NCI-H1417 (cell line): ENCODE data around the gene PDE9A.
A peak's percentile ranks its signal among the peaks of the same experiment; 100 is the strongest.
"Not testable (repeated sequence)": the region's sequence is repeated elsewhere in the genome, so short reads cannot be mapped to it uniquely, and the experiment has no call there.

Experiments
- DNase-seq, 3 experiments: peaks; one replicate each; lab custom pipeline; 2025; lab: John Stamatoyannopoulos, UW

The PDE9A gene

DNA sequence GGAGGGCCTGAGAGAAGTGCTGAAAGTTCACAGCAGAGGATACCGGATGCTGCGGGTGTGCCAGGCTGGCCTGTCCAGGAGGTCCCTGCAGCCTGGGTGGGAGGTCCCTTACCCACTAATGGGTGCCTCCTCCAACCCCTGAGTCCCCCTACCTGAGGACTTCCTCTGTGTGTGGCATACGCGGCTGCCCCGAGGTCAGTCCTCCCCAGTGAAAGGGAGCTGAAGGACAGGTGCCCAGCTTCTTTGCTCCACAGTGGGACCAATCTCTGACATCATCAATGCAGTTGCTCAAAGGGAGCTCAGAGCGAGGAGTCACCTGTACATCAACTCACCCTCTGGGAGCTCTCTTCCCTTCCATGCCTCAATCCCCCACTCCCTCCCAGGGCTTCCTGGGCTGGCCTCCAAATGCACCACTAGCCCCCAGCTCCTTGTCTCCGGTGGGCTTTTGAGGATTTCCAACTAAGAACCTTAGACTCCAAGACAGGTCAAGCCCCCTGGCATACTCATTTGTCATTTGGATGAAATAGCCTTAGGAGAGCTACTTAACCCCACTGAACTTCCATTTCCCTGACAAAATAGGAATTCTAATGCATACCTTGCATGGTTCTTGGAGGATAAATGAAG lies 53.9 kb downstream of the PDE9A start:
- DNase-seq = no peak

DNA sequence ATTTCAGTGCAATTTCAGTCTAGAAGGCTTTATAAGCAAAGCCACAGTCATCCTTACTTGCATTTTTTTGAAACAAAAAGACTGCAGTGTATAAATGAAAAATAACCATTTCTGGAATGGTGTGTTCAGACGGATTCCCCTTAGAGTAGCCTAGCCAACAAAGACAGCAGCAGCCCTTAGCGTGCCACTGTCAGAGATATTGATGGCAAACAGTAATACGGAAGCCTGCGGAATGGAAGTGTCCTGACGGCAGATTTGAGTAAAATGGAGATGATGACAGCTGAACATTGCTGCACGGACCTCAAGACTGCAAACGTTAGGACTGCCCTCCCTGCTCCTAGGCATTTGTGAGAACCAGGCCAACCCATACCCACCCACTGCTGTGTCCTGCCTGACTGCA lies 54.7 kb downstream of the PDE9A start:
- DNase-seq = no peak

DNA sequence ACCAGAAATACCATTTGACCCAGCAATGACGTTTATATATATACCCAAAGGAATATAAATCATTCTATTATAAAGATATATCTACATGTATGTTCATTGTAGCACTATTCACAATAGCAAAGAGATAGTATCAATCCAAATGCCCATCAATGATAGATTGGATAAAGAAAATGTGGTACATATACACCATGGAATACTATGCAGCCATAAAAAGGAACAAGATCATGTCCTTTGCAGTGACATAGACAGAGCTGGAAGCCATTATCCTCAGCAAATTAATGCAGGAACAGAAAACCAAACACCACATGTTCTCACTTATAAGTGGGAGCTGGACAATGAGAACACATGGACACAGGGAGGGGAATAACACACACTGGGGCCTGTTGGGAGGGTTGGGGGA lies 55.5 kb downstream of the PDE9A start:
- DNase-seq = not testable (repeated sequence)

DNA sequence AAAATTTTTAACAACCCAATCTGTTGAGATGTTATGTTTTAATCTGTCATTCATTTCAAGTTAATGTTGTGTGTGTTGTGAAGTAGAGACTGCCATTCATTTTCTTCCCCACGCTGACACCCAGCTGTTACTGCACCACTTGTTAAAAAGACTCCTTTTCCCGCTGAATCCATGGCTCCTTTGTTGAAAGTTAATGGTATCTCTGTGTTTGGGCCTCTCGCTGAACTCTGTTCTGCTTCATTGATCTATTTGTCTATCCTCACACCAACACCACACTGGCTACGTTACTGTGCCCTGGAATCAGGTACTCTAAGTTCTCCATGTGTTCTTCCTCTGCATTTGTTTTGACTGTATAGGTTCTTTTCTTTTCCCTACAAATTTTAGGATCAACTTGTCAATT lies 58.2 kb downstream of the PDE9A start:
- peak in 1 of 3 experiments; percentile 14 for DNase-seq

DNA sequence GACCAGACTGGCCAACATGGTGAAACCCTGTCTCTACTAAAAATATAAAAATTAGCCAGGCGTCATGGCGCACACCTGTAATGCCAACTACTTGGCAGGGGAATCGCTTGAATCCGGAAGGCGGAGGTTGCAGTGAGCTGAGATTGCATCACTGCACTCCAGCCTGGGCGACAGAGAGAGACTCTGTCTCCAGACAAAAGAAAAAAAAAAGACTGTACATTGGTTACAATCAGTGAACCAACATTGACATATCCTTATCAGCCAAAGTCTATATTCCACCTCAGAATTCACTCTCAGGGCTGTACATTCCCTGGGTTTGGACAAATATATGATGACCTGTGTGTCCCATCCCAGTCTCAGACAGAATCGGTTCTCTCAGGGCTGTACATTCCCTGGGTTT lies 62.0 kb downstream of the PDE9A start:
- DNase-seq = not testable (repeated sequence)

DNA sequence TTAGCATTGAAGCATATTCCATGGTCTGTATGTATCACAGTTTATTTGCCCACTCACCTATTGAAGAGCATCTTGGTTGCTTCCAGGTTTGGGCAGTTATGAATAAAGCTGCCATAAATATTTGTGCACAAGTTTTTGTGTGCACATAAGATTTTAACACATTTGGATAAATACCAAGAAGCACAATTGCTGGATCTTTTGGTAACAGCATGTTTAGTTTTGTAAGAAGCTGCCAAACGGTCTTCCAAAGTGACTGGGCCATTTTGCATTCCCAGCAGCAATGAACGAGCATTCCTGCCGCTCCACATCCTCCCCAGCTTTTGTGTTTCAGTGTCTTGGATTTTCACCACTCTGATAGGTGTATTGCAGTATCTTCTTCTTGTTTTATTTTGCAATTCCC lies 62.7 kb downstream of the PDE9A start:
- DNase-seq = no peak

DNA sequence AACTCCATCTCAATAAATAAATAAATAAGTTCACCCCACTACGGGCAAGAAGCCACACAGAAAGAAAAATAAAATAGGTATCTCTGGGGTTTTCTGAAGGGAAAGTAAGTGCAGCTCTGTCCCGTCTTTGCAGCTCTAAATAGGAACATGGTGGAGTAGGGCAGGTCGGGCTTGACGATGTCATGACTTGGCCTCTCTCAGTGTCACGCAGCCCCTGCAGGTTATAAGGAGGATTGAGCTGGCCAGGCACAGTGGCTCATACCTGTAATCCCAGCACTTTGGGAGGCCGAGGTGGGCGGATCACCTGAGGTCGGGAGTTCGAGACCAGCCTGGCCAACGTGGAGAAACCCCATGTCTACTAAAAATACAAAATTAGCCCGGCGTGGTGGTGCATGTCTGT lies 67.1 kb downstream of the PDE9A start:
- not testable (repeated sequence) for DNase-seq

DNA sequence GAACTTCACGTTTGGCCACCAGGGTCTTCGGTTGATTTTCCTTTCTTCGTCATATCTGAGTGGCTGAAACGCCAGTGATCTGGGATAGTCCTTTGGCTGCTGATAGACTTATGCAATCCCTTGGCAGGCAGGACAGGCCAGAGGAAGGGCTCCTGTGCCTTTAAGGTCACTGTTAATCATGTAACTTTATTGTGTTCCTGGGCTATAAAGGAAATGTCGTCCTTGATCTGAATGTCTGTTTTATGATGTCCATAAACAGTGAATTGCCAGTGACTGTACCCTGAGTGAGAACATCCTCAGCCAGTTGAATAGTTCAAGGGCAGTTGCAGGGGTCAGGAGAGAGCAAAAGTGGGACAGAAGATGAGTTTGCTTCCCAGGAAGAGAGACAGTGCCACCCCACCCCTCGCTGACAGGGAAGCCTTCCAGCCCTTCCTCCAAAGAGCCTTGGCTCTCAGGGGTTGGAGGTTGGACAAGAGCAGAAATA lies 68.0 kb downstream of the PDE9A start:
- DNase-seq = no peak

DNA sequence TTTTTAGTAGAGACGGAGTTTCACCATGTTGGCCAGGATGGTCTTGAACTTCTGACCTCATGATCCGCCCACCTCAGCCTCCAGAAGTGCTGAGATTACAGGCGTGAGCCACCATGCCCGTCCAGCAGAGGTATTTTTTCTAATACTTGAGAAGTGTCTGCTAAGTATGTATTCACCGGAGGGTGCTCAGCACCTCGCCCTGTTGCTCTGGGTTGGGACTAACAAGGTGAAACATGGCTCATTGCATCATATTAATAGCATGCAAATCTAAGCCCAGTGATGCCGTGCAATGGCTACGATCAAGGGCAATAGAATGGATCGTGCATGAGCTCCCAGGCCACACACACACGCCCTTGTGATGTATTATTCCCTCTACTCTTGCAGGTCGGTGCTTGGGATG lies 68.7 kb downstream of the PDE9A start:
- no peak for DNase-seq

DNA sequence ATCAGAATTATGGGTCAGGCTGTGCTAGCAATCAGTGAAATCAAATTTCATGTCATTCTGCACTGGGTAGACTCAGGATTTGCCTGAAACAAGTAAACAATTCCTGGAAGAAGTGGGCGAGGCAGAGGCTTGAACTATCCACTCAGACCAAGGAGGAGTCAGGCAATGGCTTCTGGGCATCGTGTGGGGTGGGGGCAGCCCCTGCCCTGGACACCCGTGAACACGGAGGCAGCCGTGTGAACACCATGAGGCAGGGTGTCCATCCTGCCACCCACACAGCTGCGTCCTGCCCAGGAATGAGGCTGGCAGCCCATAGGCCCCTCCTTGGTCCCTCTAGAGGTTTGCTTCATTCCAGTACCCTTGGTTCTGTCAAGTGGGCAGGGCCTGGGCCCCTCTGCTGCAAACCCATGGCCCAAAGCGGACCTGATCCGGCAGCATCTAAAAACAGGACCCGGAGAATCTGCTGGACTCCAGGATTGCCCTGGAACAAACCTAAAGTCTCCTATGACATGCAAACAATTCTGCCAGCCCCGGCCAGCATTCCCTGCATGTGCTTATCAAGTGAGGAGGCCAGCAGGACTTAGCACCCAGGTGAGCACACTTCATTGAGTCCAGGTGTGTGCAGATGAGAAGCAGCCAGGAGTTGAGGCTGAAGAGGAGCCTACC lies 69.5 kb downstream of the PDE9A start:
- no peak for DNase-seq

DNA sequence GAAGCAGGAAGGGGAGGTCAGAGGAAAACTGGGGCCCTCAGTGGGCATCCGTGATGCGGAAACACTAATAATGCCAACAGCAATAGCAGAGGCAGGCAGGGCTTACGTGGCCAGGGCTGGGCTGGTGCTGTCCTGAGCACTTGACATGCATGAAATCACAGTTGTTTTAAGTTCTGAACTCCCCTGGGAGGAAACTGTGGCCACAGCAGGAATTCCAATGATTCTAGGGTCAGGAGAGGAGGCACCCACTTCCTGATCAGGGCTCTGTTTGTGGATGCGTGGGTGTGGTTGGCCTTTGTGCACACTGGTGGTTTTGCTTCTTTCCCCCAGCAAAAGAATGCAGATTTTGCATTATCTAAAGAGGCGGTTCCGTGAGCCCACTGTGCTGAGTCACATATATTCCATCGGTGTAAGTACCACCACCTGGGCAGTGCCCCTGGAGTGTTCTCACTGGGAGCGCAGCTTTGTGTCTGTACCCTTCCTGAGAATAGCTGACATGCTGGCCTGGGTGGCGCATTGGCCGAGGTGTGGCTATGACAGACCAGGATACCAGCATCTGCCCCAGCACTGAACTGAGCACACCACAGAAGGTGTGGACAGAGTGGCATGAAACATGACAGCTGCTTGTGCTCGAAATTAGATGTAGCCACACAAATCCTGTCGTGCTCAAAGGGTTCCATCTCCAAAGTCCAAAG lies 71.0 kb downstream of the PDE9A start:
- DNase-seq = no peak

DNA sequence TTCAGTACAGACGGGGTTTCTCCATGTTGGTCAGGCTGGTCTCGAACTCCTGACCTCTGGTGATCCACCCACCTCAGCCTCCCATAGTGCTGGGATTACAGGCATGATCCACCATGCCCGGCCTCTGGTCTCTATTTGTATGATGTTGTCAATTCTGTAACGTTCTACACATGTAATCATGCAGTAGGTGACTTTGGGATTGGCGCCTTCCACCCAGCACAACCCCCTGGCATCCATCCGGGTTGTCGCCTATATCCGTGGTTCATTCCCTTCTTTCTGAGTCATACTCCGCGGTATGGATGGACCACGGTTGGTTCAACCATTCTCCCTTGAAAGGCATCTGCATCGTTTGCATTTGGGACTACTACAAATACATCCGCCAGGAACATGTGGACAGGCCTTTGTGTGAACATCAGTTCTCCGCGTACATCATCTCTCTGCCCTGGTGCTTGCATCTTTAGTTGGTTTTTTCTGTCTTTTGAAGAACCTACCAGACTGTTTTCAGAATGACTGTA lies 72.1 kb downstream of the PDE9A start:
- no peak for DNase-seq

DNA sequence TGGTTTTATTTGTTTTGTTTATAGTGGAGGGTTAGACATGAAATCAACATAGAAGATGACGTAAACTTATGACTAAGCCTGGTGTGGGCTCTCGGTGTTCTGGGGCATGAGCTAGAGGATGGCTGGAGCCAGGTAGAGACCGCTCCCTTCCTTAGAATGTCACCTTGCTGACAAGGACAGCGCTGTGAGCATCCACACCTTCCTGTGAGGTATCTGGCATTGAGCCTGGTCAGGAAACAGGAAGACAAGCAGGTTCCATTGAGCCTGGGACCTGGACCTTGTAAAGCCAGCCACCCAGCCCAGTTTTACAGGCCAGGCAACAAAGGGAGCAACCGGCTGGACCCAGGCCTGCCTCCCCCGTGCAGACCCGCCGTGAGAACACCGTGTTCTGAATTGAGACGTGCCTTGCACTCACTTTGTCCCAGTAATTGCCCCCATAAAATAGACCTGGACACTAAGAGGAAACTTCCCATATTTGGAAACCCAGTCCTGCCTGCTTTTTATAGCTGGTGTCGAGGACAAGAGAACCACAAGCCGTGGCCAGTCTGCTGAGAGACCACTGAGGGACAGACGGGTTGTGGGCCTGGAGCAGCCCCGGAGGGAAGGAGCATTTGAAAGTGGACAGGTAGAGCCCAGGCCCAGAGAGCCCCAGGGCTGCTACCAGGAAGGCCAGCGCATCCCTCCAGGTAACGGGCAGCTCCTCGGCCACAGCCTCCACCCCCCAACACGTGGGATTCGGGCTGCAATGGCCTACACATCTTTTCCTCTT lies 78.0 kb downstream of the PDE9A start:
- DNase-seq = no peak

DNA sequence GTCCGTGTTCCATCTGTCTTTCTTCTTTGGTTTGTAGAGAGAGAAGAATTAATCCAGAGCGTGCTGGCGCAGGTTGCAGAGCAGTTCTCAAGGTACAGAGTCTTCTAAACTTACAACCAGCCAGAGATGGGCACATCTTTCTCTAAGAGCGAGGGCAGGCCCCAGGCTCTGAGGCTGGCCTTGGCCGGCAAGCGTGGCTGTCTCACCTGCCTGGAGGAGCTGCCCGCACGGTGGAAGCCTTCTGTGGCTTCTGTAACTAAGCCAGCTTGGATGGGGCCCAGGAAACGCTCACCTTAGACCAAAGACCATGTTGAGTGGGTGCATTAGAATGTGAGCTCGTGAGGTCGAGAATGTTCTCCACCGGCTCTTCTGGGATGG lies 78.6 kb downstream of the PDE9A start:
- DNase-seq = no peak

DNA sequence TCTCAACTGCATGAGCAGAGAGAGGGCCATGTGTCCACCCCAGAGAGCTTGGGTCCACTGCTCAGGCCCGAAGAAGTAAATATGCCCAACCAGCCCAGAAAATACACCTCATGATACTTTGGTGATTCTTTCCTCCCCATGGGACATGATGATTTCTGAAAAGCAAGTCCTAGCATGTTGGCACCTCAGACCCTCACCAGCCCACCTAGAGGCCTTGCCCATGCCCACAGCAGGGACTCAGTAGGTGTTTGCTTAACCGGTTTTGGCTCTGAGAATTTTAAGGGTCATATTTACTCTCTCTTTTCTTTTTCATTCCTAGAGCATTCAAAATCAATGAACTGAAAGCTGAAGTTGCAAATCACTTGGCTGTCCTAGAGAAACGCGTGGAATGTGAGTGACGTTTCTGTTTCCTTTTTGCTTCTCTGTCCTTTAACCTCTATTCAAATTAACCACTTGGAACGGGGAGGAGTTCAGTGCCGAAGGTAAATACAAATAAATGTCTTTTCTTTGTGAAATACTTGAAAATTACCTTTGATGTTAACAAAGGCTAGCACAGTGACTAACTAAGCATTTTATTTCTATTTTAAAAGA lies 79.7 kb downstream of the PDE9A start:
- DNase-seq = no peak

DNA sequence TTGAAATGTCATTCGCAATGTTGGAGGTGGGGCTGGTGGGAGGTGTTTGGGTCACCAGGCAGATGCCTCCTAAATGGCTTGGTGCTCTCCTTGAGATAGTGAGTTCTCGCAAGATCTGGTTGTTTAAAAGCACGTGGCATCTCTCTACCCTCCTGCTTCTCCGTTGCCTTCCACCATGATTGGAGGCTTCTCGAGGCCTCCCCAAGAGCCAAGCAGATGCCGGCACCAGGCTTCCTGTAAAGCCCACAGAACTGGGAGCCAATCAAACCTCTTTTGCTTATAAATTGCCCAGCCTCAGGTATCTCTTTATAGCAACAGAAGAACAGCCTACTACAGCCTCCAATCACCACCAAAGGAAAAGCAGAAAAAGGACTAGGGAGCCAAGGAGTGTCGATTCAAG lies 80.5 kb downstream of the PDE9A start:
- DNase-seq = no peak

DNA sequence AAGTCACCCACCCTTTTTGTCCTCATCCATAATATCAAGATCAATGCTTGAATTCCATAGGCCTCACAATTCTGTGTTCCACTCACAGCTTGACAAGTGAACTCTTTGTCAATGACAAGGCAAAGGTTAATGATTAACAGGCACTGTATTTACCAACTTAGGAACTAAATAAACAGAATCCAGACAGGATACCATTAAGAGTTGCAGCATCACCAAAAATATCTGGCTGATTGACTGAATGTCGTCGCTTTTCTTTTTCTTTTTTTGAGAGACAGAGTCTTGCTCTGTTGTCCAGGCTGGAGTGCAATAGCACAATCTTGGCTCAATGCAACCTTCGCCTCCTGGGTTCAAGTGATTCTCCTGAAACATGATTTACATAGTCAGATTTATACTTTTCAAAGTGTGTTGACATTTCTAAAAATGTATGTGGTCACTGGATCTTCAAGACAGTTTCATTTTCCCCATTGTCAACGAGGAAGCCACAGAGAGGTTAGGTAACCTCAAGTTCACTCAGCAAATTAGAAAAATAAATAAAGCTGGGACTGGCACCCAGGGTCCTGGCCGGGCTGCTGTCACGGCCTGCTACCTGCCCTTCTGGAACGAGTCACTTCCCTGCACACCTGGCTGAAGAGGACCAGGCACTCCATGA lies 81.0 kb downstream of the PDE9A start:
- DNase-seq = no peak

DNA sequence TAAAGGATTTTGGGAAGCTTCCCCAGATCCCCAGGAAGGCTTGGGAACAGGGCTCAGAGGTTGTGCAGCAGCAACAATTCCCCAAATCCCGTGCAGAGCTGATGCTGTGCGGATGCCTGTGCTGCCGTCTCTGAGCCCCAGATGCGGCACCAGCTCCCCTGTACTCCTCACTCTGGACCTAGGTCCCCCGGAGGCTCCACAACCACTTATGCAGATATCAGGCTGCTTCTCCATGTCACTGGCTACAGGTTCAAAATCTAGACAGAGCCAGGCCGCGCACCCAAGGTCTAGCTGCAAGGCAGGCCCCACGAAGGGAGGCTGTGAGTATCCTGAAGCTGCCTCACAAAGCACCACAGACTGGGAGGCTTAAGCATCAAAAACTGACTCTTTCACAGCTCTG lies 81.6 kb downstream of the PDE9A start:
- DNase-seq = no peak

DNA sequence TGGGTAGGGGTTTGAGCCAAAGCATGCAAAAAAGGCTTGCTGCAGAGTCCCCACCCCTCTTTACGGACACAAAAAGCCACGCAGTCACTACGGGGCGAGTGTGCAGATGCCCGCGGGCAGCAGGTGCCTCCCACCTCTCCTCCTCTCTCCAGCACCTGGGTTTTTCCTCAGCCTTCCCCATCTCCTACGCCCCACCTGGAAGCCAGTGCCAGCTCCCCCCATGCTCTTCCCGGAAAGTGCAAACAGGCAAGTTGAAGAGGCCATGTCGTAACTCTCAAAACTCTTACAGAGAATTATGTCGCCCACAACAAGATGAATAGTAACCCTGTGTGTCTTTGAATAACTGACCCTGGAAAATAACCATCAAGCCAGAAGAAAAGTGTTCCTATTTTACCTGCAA lies 82.5 kb downstream of the PDE9A start:
- no peak for DNase-seq

DNA sequence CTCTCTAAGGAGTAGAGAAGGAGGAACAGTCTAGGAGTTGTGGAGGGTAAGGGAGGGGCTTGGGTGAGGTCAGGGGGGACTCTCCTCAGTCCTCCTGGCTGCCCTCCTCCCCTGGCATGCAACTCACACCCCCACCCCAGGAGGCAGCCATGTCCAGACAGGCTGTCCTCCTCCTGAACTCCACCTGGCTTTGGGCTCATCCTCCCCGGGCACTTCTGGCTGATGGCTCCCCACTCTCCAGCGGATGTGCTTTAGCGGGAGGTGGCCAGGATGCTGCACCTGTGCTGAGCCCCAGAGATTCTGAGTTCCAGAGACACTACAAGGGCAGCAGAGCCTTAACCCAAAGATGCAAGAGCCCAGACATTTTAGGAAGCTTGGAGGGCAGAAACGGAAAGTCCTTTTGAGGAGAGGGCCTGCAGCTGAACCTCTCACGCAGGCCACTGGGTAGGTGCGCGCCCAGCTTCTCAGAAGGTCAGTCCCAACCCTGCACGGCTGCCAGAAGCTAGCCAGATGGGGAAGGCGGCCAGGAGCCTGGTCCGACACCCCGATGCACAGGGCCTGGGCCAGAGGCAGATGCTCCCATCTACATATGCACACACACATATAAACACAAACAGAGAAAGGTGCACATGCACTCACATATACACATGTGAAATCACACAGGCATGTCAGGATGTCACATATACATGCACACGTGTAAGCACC lies 83.4 kb downstream of the PDE9A start:
- no peak for DNase-seq
